HEK293 (cell line): ENCODE measurements around the gene SYNJ1.

Experiments used
- CTCF ChIA-PET: fragments of 350-600 bp; formaldehyde crosslinking; extraction: SDS; loops from one replicate; lab custom pipeline; 2021; ENCODE audit warnings: antibody characterized with exemption; lab: Yijun Ruan, JAX
- POLR2A ChIA-PET: fragments of 300-600 bp; formaldehyde crosslinking; extraction: SDS; loops from one replicate; lab custom pipeline; 2020; ENCODE audit warnings: antibody characterized with exemption, inconsistent platforms; lab: Yijun Ruan, JAX
- H3K27ac ChIP-seq: fragments of 200-500 bp; sonication (Bioruptor generic); 2 replicates; pipeline ENCODE4 v1.5.1; 2014; ENCODE audit warnings: low read depth, low read length, control low read depth, inconsistent platforms; ENCODE audit errors: extremely low read depth
- H3K36me3 ChIP-seq, 2 experiments: fragments of 200-500 bp in 1 of 2; sonication (Bioruptor generic) in 1 of 2; 1 replicate in 1 of 2; 2 replicates in 1 of 2; pipeline ENCODE4 v1.5.1; 2014 to 2017; ENCODE audit warnings: inconsistent platforms in 2 of 2, low read length in 2 of 2; ENCODE audit not compliant: control insufficient read depth in 2 of 2, insufficient read depth in 1 of 2
- H3K4me1 ChIP-seq: fragments of 200-500 bp; sonication (Bioruptor generic); 2 replicates; pipeline ENCODE4 v1.5.1; 2014; ENCODE audit warnings: mild to moderate bottlenecking, low read length, inconsistent platforms; ENCODE audit not compliant: control insufficient read depth, insufficient read depth
- H3K4me3 ChIP-seq: 2 replicates; pipeline ENCODE4 v1.5.1; 2011; ENCODE audit warnings: low read depth, mild to moderate bottlenecking, control low read depth, low read length, moderate library complexity
- H3K9me3 ChIP-seq: fragments of 200-500 bp; sonication (Bioruptor generic); 2 replicates; pipeline ENCODE4 v1.5.1; 2014; ENCODE audit warnings: low read depth, low read length, inconsistent platforms; ENCODE audit not compliant: control insufficient read depth, insufficient read depth
- GFI1B ChIP-seq: fragments of 450-650 bp; formaldehyde crosslinking; IDR thresholded peaks from 2 replicates; pipeline ENCODE4 v1.5.1; 2016; ENCODE audit warnings: missing biosample characterization, missing genetic modification characterization
- HIC1 ChIP-seq: fragments of 450-650 bp; formaldehyde crosslinking; IDR thresholded peaks from 2 replicates; pipeline ENCODE4 v1.5.1; 2016; ENCODE audit warnings: missing biosample characterization, missing genetic modification characterization
- HOXA7 ChIP-seq: sonication (generic); formaldehyde crosslinking; IDR thresholded peaks from 2 replicates; pipeline ENCODE4 v1.8.1; 2022; ENCODE audit warnings: missing genetic modification reagents, borderline replicate concordance
- HOXD13 ChIP-seq: sonication (generic); formaldehyde crosslinking; IDR thresholded peaks from 2 replicates; pipeline ENCODE4 v1.8.0; 2022; ENCODE audit warnings: missing genetic modification reagents, borderline replicate concordance
- KLF9 ChIP-seq: fragments of 450-650 bp; formaldehyde crosslinking; IDR thresholded peaks from 2 replicates; pipeline ENCODE4 v1.5.1; 2016; ENCODE audit warnings: missing biosample characterization, missing genetic modification characterization, low read depth
- MEIS1 ChIP-seq: sonication (generic); formaldehyde crosslinking; IDR thresholded peaks from 2 replicates; pipeline ENCODE4 v1.8.1; 2022; ENCODE audit warnings: missing genetic modification reagents, mild to moderate bottlenecking, borderline replicate concordance
- SCRT2 ChIP-seq: fragments of 450-650 bp; formaldehyde crosslinking; IDR thresholded peaks from 2 replicates; pipeline ENCODE4 v1.5.1; 2016; ENCODE audit warnings: missing biosample characterization, missing genetic modification characterization
- ZNF18 ChIP-seq: fragments of 450-650 bp; formaldehyde crosslinking; IDR thresholded peaks from 2 replicates; pipeline ENCODE4 v1.5.1; 2016; ENCODE audit warnings: missing biosample characterization, missing genetic modification characterization
- ZNF350 ChIP-seq: fragments of 450-650 bp; formaldehyde crosslinking; IDR thresholded peaks from 2 replicates; pipeline ENCODE4 v1.5.0; 2017; ENCODE audit warnings: missing biosample characterization, mild to moderate bottlenecking, missing genetic modification characterization
- ZNF513 ChIP-seq: fragments of 450-650 bp; IDR thresholded peaks from 2 replicates; pipeline ENCODE4 v1.5.1; 2018; ENCODE audit warnings: missing biosample characterization, missing genetic modification characterization
- ZNF514 ChIP-seq: fragments of 450-650 bp; formaldehyde crosslinking; IDR thresholded peaks from 2 replicates; pipeline ENCODE4 v1.5.1; 2016; ENCODE audit warnings: missing biosample characterization, missing genetic modification characterization
- ZNF707 ChIP-seq: fragments of 450-650 bp; formaldehyde crosslinking; IDR thresholded peaks from 2 replicates; pipeline ENCODE4 v1.5.1; 2016; ENCODE audit warnings: missing biosample characterization, missing genetic modification characterization
- ZNF791 ChIP-seq: fragments of 450-650 bp; formaldehyde crosslinking; IDR thresholded peaks from 2 replicates; pipeline ENCODE4 v1.5.1; 2016; ENCODE audit warnings: missing biosample characterization, missing genetic modification characterization
- ZSCAN5A ChIP-seq: fragments of 450-650 bp; formaldehyde crosslinking; IDR thresholded peaks from 2 replicates; pipeline ENCODE4 v1.5.1; 2016; ENCODE audit warnings: missing biosample characterization, missing genetic modification characterization

SYNJ1 gene

GRCh38 chr21:32645261-32646182 is 82.3 kb downstream of the SYNJ1 start (continued):
- no peak for TF ChIP-seq MEIS1 (CRISPR knock-in tag)
- no peak for TF ChIP-seq ZSCAN5A (tag by site-specific recombination)

GRCh38 chr21:32641710-32642698 is 85.8 kb downstream of the SYNJ1 start:
- no peaks in the 10 kb centered on the region for H3K4me1 ChIP-seq
- no peak overlapping the region for H3K4me3 ChIP-seq
- CTCF ChIA-PET: interaction anchor here (1.0 to 1.4 kb wide), 4 partner anchors 10 to 41 kb away, joined by 3 to 8 read pairs (median 4); no protein-coding TSS in a partner anchor
- POLR2A ChIA-PET: no interaction called here
- no peak overlapping the region for H3K27ac ChIP-seq
- TF ChIP-seq GFI1B (tag by site-specific recombination): no peak
- no peak for TF ChIP-seq HOXD13 (CRISPR knock-in tag)
- TF ChIP-seq ZNF514 (tag by site-specific recombination): no peak
- no peak for TF ChIP-seq ZNF791 (tag by site-specific recombination)
- TF ChIP-seq ZNF707: no peak
- TF ChIP-seq HIC1: no peak
- no peak for TF ChIP-seq ZNF513 (tag by site-specific recombination)
- TF ChIP-seq KLF9 (tag by site-specific recombination): no peak
- no peak for TF ChIP-seq SCRT2 (tag by site-specific recombination)
- no peak for TF ChIP-seq ZNF350 (tag by site-specific recombination)
- no peak for TF ChIP-seq ZNF18 (tag by site-specific recombination)
- no peak for TF ChIP-seq HOXA7 (CRISPR knock-in tag)
- no peaks in the 10 kb centered on the region for H3K9me3 ChIP-seq
- peaks cover 26 to 44% of the 10 kb centered on the region in 2 experiments for H3K36me3 ChIP-seq
